Measurements from ENCODE around the gene NOP9.

Gene NOP9

DNA sequence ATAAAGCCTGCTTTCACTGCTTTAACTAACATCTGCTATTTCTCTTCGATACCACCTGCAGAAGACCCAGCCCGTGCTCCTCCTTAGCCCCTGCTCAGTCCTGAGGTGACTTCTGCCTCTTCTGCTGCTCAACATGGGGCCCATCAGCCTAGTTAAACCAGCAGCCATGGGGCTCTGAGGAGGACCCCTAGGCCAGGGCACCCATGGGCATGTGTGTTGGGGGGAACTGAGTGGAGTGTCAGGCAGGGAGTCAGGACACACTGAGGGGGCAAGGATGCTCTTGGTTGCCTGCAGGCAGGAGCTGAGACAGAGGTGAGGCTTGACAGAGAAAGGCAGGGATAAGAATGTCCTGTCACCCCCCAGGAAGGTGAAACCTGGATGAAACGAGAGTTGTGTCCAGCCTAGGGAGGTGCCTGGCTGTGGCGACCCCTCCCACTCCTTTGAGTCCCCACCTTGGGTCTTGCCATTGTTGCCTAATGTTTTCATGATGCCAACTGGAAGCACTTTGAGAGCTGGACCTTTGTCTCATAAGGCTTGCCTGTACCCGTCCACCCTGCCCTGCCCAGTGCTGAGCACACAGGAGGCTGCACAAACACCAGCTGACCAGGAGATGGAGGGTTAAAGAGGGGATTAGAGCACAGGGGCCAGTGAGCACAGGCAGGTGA lies 15.7 kb upstream of the NOP9 start:
- DNase-seq (ENCODE audit: low spot score) = no peak

DNA sequence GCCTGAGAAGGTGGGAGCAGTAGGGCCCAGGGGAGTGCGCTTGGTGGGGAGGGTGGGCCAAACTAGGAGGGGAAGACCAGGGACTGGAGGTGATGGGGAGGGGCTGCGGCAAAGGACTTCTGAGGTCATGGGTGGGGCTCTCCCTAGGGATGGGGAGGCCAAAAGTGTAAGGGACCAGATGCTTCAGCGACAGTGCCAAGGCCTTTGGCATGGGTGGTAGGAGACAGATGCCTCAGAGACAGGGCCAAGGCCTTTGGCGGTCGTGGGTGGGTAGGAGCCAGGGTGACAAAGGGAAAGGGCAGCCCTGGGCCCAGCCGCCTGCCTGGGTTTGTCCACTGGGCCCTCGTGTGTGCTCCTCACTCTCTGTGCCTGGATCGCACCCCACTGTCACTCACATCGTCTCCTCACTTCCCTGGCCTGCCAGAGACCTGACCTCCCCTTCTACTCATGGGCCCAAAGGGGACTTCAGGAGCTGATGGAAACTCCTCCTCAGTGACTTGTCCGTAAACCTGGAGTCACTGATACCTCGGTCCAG lies 15.1 kb upstream of the NOP9 start:
- DNase-seq (ENCODE audit: low spot score) = no peak

DNA sequence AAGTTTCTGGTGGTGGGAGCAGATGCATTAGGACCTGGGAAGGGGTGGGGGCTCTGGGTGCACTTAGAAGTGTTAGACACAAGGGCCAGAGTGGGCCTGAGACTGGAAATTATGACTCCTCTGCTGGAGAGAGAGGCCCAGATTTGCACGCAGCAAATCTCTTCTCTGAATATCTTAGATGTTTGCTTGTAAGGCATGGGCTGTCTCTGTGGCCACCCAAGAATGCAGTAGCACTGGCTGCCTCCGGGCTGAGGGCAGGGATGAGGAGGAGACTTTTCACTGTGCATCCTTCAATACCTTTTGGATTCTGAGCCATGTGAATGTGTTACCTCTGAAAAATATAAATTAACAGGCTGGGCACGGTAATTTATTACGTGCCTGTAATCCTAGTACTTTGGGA lies 14.3 kb upstream of the NOP9 start:
- DNase-seq (ENCODE audit: low spot score) = no peak

DNA sequence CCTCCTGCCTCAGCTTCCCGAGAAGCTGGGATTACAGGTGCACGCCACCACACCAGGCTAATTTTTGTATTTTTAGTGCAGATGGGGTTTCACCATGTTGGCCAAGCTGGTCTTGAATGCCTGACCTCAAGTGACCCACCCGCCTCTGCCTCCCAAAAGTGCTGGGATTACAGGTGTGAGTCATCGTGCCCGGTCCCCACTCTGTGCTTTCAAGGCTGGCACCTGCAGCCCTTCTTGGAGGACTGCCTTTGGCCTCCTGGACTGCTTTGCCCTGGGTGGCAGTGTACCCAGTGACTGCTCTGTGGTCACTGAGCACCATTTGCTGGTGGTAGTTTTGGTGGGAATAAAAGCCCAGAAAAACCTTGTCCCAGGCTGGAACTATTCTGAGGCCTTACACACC lies 12.7 kb upstream of the NOP9 start:
- DNase-seq (ENCODE audit: low spot score) = no peak

DNA sequence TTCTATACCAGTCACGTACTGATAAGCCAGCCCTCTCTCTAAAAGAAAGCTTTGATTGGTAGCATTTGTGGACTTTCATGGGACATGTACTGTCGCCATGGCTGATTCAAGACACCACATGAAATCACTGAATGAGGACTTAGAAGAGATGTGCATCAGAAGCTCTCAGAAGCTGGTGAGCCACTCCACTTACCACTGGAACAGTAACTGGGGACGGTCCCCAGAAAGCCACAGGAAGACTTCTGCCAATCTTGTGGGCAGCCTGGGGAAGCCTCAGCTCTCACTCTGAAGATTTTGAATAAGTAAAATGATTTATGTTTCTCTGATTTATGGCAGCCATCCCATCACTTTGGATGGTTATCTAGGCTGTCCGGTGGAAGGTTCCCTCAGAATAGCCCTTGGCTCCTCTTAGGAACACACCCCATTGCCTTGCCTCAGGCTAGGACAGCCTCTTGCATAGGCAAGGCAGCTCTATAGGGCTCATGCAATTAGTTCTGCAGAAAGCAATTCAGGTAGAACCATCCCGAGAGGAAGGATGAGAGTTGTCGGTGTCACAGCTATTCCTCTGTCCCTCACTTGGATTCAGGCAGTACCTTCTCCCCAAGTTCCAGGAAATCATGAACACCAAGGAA lies 9.9 kb upstream of the NOP9 start:
- no peak for DNase-seq (ENCODE audit: low spot score)

DNA sequence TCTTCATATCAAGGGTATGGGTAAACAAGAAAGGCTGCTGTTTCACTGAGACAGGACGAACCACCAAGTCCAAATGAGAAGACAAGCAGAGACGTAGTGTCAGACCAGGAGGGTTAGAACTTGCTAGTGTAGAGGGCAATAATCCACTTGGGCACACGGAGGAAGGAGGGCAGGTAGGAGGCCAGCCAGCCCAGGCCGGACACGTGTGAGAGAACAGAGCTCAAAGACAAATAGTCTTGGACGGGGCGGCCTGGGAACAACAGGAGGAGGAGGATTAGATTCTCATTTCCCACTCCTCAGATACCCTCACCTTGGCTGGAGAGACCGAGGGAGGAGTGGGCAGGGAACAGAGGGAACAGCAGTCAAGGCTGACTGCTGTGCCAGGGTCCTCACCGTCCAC lies 8.9 kb upstream of the NOP9 start:
- DNase-seq (ENCODE audit: low spot score) = no peak

DNA sequence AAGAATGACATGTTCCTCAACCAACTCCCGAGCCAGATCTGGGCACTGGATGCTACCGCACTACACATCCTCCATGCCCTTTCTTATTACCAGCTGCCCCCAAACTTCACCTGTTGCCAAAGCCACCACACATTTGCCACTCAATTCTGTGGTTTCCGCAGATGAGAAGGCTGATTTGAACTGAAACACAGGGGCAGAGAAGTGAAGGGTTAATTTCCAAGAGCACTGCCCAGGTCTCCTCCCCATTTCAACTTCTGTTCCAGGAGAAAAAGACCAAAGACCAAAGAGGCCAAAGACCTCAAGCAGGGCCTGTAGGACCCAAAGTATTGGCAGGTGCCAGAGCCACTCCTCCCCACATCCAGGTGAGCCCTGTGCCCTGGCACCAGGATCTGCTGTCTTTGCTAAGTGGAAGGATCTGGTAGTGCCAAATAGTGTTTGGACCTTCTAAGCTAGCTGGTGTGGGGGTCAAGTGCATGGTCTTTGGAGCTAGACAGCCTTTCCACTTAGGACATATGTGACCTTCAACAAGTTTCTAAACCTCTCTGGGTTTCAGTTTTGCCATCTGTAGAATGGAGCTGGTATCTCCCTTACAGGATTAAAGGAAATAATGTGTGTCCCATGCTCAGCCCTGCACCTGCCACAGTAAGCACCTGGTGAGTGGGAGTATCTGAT lies 8.1 kb upstream of the NOP9 start:
- no peak for DNase-seq (ENCODE audit: low spot score)

DNA sequence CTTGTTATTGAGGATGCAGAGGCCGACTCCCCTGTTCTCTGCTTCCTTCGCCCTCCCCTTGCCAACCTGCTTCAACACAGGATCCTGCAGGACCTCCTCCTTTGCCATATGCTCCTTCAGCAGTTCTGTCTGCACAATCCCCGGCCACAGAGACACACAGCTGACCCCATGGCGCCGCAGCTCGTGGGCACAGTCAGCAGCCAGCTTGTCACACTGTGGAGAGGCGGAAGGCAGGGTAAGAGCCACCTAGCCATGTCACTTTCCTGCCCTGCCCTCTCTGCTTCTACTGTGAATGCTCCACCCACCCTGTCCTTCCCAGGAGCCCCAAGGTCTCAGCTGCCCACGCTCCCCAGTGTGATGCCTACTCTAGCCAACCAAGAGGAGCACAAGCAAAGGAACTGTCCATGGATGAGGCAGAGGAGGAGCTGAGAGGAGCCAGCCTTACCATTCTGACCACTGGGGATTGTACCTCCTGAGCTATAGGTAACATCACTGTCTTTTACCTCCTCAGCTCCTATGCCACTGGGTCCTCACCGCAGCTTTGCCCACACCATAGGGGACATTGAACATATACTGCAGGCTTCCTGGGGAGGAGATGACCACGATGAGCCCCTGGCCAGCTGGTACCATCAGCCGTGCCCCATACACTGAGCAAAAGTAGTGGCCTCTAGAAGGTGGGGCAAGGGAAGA lies 7.4 kb upstream of the NOP9 start:
- DNase-seq (ENCODE audit: low spot score) = no peak

DNA sequence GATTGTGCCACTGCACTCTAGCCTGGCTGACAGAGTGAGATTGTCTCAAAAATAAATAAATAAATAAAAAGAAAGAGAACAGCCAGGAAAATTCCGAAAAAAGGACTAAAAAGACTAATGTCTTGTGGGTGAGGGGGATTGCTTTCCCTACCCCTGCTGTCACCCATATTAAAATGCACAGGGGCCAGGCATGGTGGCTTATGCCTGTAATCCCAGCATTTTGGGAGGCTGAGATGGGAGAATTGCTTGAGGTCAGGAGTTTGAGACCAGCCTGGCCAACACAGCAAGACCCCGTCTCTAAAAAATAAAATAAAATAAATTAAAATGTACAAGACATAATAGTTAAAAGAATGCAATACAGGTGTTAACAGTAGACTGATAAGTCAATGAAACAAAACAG lies 6.1 kb upstream of the NOP9 start:
- no peak for DNase-seq (ENCODE audit: low spot score)

DNA sequence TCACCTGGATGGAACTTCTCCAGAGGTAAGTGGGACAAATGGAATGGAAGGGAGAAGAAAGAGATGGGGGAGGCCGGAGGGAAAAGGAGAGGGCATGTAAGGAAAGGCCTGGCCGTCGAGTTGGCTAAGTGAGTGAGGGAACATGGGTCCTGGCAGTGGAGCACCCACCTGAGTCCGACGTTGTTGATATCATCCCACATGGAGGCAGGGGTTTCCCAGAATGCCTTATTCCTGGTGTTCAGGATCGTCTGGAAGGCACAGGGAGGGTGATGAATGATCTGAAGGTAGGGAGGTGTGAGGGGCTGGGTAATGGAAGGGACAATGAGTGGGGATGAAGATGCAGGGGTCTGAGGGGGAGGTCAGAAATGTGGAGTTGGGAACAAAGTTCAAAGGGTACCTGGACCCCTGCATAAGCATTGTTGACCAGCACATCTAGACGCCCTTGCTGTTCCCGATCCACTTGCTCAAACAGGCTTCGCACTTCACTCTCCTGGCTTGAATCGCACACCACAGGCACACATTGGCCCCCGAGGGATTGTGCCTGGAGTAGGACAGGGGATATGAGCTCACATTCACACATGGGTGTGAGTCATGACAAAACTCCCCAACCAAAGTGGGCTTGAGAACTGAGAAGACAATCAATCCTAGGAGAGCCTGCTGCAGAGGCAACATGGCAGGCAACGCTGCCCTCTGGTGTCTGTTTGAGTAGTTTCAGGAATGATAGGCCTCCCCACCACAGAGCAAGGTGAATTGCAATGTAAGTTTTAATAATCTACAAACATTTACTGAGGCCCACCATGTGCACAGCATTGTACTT lies 3.1 kb upstream of the NOP9 start:
- DNase-seq (ENCODE audit: low spot score) = peak; percentile 86

DNA sequence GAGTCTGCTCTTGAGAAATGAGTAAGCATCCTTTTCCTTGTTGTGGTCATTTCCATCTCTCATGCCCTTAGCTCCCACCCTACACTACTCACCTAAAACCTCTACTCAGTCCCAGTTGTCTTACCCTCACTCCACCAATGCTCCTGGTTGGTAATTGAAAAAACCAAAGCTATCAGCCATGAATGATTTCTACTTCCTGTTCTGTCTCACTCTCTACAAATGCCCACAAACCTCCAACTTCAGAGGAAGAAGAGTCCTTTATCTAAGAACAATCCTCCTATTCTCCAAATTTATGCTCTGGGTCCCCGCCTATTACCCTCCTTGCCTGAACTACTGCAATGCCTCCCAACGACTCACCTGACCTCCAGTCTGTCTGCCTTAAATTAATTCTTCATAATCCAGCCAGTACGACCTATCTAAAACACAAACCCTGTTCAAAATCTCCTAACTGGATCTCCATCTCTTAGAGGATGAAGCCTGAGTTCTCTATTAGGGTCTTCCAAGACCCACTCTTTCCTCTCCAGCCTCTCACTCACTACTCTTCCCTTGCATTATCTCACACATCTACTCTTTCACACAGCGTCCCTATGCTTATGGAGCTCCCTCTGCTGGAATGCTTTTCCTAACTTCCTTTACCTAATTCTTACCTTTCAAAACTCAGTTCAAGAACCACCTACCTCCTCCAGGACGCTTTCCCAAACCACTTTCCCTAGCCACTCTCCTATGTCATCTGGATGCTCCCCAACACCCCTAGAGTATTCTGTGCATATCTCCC lies 2.3 kb upstream of the NOP9 start:
- no peak for DNase-seq (ENCODE audit: low spot score)

DNA sequence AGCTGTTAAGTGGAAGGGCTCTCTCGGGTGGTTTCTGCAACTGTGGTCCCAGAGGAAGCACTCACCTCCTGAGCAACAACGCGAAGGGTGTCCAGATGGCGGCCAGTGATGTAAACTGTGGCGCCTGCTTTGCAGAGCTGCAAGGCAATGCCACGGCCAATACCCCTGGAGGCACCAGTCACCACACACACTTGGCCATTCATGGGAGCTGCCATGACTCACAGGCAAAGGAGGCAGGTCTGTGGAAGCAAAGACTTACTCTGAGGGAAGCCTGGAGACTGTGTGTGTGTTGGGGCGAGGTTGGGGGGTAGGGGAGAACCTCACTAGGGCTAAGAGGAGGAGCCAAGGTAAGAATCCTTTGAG lies 777 bp upstream of the NOP9 start:
- no peak for DNase-seq (ENCODE audit: low spot score)

DNA sequence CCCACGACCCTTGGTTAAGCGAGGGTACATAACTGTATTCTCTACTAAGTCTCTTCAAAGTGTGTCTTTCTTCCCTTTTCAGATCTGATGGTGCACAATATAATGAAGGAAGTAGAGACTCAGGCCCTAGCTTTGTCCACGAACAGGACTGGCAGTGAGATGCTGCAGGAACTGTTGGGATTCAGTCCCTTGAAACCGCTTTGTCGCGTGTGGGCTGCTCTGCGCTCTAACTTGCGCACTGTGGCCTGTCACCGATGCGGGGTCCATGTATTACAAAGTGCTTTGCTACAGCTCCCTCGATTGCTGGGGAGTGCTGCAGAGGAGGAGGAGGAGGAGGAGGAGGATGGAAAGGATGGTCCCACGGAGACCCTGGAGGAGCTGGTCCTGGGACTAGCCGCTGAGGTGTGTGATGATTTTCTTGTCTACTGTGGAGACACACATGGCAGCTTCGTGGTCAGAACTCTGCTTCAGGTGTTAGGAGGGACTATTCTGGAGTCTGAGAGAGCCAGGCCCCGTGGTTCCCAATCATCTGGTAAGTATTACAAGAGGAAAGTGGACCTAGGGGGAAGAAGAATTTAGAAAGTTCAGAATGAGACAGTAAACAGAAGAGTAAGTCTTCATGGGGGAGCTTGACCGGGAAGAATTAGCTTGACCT lies 803 bp downstream of the NOP9 start:
- no peak for DNase-seq (ENCODE audit: low spot score)

DNA sequence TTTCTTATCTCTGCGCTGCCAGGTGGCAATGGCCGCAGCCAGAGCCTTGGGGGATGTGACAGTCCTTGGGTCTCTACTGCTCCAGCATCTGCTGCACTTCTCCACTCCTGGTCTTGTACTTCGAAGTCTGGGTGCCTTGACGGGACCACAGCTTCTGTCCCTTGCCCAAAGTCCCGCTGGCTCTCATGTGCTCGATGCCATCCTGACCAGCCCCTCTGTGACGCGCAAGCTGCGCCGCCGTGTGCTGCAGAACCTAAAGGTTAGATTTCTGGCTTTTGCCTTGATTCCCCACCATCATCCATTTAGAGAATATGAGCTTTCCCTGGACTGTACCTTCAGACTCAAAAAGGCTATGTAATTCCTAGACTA lies 4.4 kb downstream of the NOP9 start:
- no peak for DNase-seq (ENCODE audit: low spot score)

DNA sequence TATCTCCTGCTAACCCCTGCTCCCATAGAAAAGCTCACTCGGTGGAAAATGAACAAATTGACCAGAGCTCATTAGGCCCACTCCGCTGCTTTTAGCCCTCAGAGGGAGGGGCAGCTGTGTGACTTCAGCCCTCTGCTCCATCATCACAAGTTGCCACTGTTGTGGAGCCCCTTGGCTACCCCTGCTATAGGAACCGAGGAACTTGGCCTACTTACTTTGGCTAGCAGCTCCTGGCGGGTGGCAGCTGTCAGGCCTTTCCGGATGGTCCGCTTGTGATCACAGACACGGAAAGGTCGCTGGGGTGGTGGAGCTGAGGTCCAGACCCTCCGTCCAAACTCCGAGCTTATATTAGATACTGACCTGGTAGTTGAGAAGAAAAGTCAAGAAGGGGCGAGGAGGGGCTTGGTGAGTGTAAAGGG lies 7.5 kb downstream of the NOP9 start:
- DNase-seq (ENCODE audit: low spot score) = no peak

DNA sequence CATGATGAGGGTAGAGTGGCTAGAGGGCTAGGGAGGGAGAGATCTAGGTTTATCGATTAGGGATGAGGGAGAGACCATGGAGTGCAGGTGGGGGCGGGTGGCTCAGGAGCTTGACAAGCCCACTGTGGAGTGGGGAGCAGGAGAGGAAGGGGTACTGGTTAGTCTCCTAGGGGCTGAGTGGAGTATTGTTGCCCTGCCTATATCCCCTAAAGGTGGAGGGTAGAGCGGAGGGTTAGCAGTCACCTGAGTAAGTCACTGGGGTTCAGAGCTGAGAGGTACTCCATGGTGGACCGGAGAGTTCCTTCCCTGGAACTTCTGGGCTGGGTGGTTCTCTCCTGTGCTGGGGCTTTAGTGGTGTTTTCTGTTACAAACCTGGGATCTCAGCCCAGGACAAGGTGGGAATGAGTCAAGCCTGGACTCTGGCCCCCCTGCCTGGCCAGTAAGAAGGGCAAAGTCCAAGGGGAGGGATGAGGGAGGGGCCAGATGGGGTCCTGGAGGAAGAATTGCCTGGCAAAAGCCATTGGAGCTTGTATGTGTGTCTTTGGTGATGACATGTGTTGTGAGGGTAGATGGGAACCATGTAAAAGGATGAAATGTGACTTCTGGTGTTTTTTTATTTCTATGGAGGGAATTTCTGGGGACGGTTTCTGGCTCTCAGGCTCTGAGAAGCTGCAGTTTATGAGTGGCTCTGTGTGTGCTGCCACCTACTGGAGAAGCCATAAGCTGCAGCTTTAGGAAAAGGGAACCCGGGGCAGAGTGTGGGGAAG lies 8.1 kb downstream of the NOP9 start, which contains the start of gene CIDEB:
TSS of gene CIDEB (minus strand) at position 403 of the 767 bp plus-strand sequence. CDS start at position 284, 119 bp downstream.
- DNase-seq (ENCODE audit: low spot score) = peak; percentile 70

DNA sequence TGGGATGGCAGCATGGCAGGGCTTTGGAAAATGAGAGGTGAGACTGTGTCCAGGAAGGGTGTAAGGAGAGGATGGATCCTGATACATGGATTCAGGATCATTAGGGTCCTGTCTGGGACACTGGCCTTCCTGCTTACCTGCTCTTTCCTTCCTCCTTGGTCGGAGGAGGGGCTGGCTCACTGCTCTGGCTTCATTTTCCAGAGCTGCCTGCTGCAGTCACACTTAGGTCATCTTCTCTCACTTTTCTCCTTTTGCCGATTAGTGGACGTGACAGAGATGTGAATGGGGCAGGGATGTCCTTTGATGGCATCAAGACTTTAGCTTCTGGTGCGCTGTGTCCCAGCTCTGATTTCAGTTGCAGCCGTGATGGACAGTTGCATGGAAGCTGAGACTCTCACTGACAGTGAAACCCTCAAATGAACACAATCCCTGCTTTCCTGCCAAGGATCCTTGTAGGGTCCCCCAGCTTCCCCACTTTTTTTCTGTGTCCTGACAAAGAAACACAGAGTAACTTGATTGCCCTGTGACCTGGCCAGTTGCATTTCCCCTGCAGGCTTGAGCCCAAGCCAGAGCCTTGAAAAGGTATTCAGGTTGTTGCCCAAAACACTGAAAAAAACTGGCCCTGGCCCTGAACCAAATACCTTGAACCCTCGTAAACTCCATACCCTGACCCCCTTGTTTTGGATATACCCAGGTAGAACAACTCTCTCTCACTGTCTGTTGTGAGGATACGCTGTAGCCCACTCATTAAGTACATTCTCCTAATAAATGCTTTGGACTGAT lies 8.9 kb downstream of the NOP9 start:
- no peak for DNase-seq (ENCODE audit: low spot score)

DNA sequence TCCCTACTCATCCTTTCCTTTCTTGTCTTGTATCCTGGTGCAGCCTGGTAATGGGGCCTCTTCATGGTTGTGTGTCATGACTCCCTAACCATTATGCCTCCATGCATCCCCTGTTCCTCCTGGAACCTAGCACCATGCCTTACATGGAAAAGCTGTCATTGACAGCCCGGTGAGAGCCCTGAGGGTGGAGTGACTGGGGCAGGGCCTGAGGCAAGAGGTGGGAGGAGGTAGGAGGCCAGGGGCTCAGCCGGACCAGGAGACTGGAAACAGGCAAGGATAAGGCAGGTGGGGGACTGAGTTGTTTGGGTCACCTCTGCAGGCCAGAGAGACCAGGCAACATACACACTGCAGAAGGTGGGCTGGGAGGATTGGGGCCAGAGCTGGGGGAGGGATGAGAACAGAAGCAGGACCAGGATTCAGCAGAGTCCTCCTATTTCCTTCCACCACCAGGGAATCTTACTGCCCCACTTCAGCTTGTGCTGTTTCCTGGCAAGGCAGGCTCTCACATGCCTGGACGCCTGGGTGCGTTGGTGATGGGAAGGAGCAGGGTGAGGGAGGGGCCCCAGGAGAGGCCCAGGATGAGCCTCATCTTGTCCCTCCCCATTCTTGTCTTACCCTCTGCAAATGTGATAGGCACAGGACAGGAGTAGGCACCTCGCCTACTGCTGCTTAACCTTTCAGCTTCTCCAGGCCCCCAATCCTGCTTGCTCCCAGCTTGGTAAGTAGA lies 10.1 kb downstream of the NOP9 start, which contains the start of gene LTB4R2:
TSS of gene LTB4R2 (plus strand) at position 603 of the 727 bp plus-strand sequence. CDS start 525 bp downstream, outside the sequence.
- DNase-seq (ENCODE audit: low spot score) = no peak

Measured in Ammon's horn (tissue), 1 donor.